Skeletal muscle tissue (tissue), 4 donors: ENCODE measurements around the gene PRDX2. TPM values are rescaled to one million over a fixed set of nuclear protein-coding genes. Genes with fewer than 3 reads are reported as not detected.

Source experiments
- H3K27ac ChIP-seq: one replicate; pipeline ENCODE4 v1.7.0; 2013; ENCODE audit warnings: mild to moderate bottlenecking, low read depth, low read length, inconsistent platforms
- H3K27me3 ChIP-seq, 3 donors: one replicate each; pipeline ENCODE4 v1.7.0; 2013; ENCODE audit warnings: low read length in 3 of 3; ENCODE audit not compliant: control insufficient read depth in 3 of 3, insufficient read depth in 3 of 3
- H3K36me3 ChIP-seq, 3 donors: one replicate each; pipeline ENCODE4 v1.7.0; 2013; ENCODE audit warnings: low read length in 3 of 3; ENCODE audit not compliant: control insufficient read depth in 3 of 3, insufficient read depth in 3 of 3
- H3K4me1 ChIP-seq, 3 donors: one replicate each; pipeline ENCODE4 v1.7.0; 2013; ENCODE audit warnings: low read length in 3 of 3, mild to moderate bottlenecking in 3 of 3; ENCODE audit not compliant: control insufficient read depth in 3 of 3, insufficient read depth in 3 of 3
- H3K4me3 ChIP-seq, 3 donors: one replicate each; pipeline ENCODE4 v1.7.0; 2013; ENCODE audit warnings: low read length in 3 of 3
- H3K9ac ChIP-seq, 3 donors: one replicate each; pipeline ENCODE4 v1.7.0; 2013; ENCODE audit warnings: low read length in 3 of 3, mild to moderate bottlenecking in 3 of 3, moderate library complexity in 2 of 3, low read depth in 1 of 3
- H3K9me3 ChIP-seq, 3 donors: one replicate each; pipeline ENCODE4 v1.7.0; 2013; ENCODE audit warnings: low read length in 3 of 3; ENCODE audit not compliant: control insufficient read depth in 3 of 3
- total RNA-seq: library from RNA; depleted of rRNA; stranded (reverse); fragments of >200 nt; gene quantifications from one replicate; pipeline ENCODE4 v1.2.3, GENCODE V29; 2014
- donor health status: Osteomylitis.

Gene PRDX2
- total RNA-seq, 1 donor from 2014 or later, result 207 TPM

- peaks cover 22 to 35% (median 32%) of the 10 kb centered on the region in 3 donors for H3K27me3 ChIP-seq
- H3K9ac ChIP-seq, result no peak overlapping the region
Observed at GRCh38 chr19:12756150-12756883, 45.3 kb downstream of the PRDX2 start.

GRCh38 chr19:12754465-12755196 is 47.0 kb downstream of the PRDX2 start:
- Histone ChIP-seq H3K36me3 (no peaks in the 10 kb centered on the region), H3K9me3 (no peaks in the 10 kb centered on the region), H3K4me3 (no peak overlapping the region), H3K4me1 (peaks cover 6 to 15% (median 8%) of the 10 kb centered on the region in 3 donors), H3K9ac (no peak overlapping the region), H3K27ac (no peak overlapping the region), H3K27me3 (peaks cover 31 to 51% (median 48%) of the 10 kb centered on the region in 3 donors)

More at GRCh38 chr19:12756150-12756883, 45.3 kb downstream of the PRDX2 start:
- H3K4me1 ChIP-seq, result peaks cover 0 to 7% (median 5%) of the 10 kb centered on the region in 3 donors
- no peak overlapping the region for H3K4me3 ChIP-seq
- H3K9me3 ChIP-seq, result no peaks in the 10 kb centered on the region
- H3K27ac ChIP-seq, result no peak overlapping the region
- H3K36me3 ChIP-seq, result peaks cover 0 to 2% (median 0%) of the 10 kb centered on the region in 3 donors

- Histone ChIP-seq H3K9ac (no peak overlapping the region), H3K4me1 (peaks cover 2 to 8% (median 7%) of the 10 kb centered on the region in 3 donors), H3K9me3 (peaks cover 2 to 5% (median 4%) of the 10 kb centered on the region in 3 donors), H3K4me3 (no peak overlapping the region), H3K36me3 (peaks cover 9 to 12% (median 10%) of the 10 kb centered on the region in 3 donors), H3K27me3 (peaks cover 33 to 66% (median 56%) of the 10 kb centered on the region in 3 donors), H3K27ac (no peak overlapping the region)
Observed at GRCh38 chr19:12752056-12752781, 49.4 kb downstream of the PRDX2 start.

- peaks cover 2 to 5% (median 4%) of the 10 kb centered on the region in 3 donors for H3K9me3 ChIP-seq
- no peak within 1 kb of the TSS for H3K9ac ChIP-seq
- peaks cover 2 to 8% (median 7%) of the 10 kb centered on the region in 3 donors for H3K4me1 ChIP-seq
- H3K36me3 ChIP-seq, result peaks cover 12 to 16% (median 14%) of the 10 kb centered on the region in 3 donors
- H3K4me3 ChIP-seq, result no peak within 1 kb of the TSS
- peaks cover 33 to 69% (median 56%) of the 10 kb centered on the region in 3 donors for H3K27me3 ChIP-seq
- H3K27ac ChIP-seq, result no peak within 1 kb of the TSS
Observed at GRCh38 chr19:12751635-12752034, 50.0 kb downstream of the PRDX2 start, which contains the start of gene BEST2. BEST2 (plus strand) TSS chr19:12751791; CDS start chr19:12752593, 802 bp downstream.

GRCh38 chr19:12750851-12751250 is 50.7 kb downstream of the PRDX2 start:
- Histone ChIP-seq H3K4me1 (peaks cover 2 to 8% (median 7%) of the 10 kb centered on the region in 3 donors), H3K9me3 (peaks cover 2 to 5% (median 4%) of the 10 kb centered on the region in 3 donors), H3K27ac (no peak overlapping the region), H3K27me3 (peaks cover 33 to 69% (median 50%) of the 10 kb centered on the region in 3 donors), H3K4me3 (no peak overlapping the region), H3K36me3 (peaks cover 17 to 22% (median 20%) of the 10 kb centered on the region in 3 donors), H3K9ac (no peak overlapping the region)

- Histone ChIP-seq H3K36me3 (peaks cover 25 to 30% (median 28%) of the 10 kb centered on the region in 3 donors), H3K27ac (no peak overlapping the region), H3K9me3 (peaks cover 2 to 5% (median 4%) of the 10 kb centered on the region in 3 donors), H3K4me1 (peaks cover 2 to 8% (median 7%) of the 10 kb centered on the region in 3 donors), H3K9ac (no peak overlapping the region), H3K27me3 (peaks cover 33 to 64% (median 44%) of the 10 kb centered on the region in 3 donors), H3K4me3 (no peak overlapping the region)
Observed at GRCh38 chr19:12749938-12750521, 51.6 kb downstream of the PRDX2 start.

GRCh38 chr19:12748489-12748888 is 53.1 kb downstream of the PRDX2 start:
- peaks cover 2 to 8% (median 7%) of the 10 kb centered on the region in 3 donors for H3K4me1 ChIP-seq
- H3K27me3 ChIP-seq, result peaks cover 24 to 54% (median 36%) of the 10 kb centered on the region in 3 donors

More at GRCh38 chr19:12748489-12748888, 53.1 kb downstream of the PRDX2 start:
- Histone ChIP-seq H3K4me3 (no peak overlapping the region), H3K9me3 (peaks cover 2 to 5% (median 4%) of the 10 kb centered on the region in 3 donors), H3K36me3 (peaks cover 28 to 33% (median 33%) of the 10 kb centered on the region in 3 donors), H3K9ac (no peak overlapping the region), H3K27ac (no peak overlapping the region)
